ENCODE data around the gene GRAP2. TPM values are rescaled to one million over a fixed set of nuclear protein-coding genes. Genes with fewer than 3 reads are reported as not detected.

The GRAP2 gene
- total and polyA plus RNA-seq, 10 of the 15 experiments (the other 5 are each of a cell fraction or from before 2014, with no cell fraction given) = 3.3 to 79.1 (median 59.6) TPM

- TF ChIP-seq IRF4 (IDR thresholded peaks at IDR 0.05; ENCODE audit: low read depth, low read length) (0 out of 2 replicates have a peak, but pooled peaks have one; percentile 55), CEBPB (IDR thresholded peaks at IDR 0.05; ENCODE audit: borderline replicate concordance in 1 of 2, low read depth in 2 of 2, low read length in 2 of 2) (no peak), RELB (IDR thresholded peaks at IDR 0.05; ENCODE audit: low read depth) (peak; percentile 57; the same call in 1 of the 2 replicates), MEF2A (IDR thresholded peaks at IDR 0.05; ENCODE audit: insufficient read depth, low read depth, low read length) (peak; percentile 65; the same call in 1 of the 2 replicates), ZNF274 (IDR thresholded peaks at IDR 0.05; ENCODE audit: insufficient read depth, insufficient read length) (no peak), SMC3 (IDR thresholded peaks at IDR 0.05; ENCODE audit: borderline replicate concordance, low read length) (no peak), STAT3 (IDR thresholded peaks at IDR 0.05; ENCODE audit: low read depth, low read length) (no peak), NFIC (IDR thresholded peaks at IDR 0.05; ENCODE audit: low read depth, low read length) (peak; percentile 55; the same call in 1 of the 2 replicates), NBN (IDR thresholded peaks at IDR 0.05) (peak; percentile 63; the same call in 1 of the 2 replicates), ZBTB33 (IDR thresholded peaks at IDR 0.05) (no peak), RELA (IDR thresholded peaks at IDR 0.05; ENCODE audit: borderline replicate concordance, partially characterized antibody) (no peak), PBX3 (IDR thresholded peaks at IDR 0.05; ENCODE audit: insufficient replicate concordance, low read depth, low read length) (no peak), LARP7 (IDR thresholded peaks at IDR 0.05) (no peak), YBX1 (IDR thresholded peaks at IDR 0.05) (no peak), ZNF384 (IDR thresholded peaks at IDR 0.05; ENCODE audit: borderline replicate concordance, low read depth, low read length) (no peak)
- TF ChIP-seq, protein P1, sequence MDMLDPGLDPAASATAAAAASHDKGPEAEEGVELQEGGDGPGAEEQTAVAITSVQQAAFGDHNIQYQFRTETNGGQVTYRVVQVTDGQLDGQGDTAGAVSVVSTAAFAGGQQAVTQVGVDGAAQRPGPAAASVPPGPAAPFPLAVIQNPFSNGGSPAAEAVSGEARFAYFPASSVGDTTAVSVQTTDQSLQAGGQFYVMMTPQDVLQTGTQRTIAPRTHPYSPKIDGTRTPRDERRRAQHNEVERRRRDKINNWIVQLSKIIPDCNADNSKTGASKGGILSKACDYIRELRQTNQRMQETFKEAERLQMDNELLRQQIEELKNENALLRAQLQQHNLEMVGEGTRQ (IDR thresholded peaks at IDR 0.05; ENCODE audit: borderline replicate concordance, low read depth, low read length) = no peak
- TF ChIP-seq, protein P2, sequence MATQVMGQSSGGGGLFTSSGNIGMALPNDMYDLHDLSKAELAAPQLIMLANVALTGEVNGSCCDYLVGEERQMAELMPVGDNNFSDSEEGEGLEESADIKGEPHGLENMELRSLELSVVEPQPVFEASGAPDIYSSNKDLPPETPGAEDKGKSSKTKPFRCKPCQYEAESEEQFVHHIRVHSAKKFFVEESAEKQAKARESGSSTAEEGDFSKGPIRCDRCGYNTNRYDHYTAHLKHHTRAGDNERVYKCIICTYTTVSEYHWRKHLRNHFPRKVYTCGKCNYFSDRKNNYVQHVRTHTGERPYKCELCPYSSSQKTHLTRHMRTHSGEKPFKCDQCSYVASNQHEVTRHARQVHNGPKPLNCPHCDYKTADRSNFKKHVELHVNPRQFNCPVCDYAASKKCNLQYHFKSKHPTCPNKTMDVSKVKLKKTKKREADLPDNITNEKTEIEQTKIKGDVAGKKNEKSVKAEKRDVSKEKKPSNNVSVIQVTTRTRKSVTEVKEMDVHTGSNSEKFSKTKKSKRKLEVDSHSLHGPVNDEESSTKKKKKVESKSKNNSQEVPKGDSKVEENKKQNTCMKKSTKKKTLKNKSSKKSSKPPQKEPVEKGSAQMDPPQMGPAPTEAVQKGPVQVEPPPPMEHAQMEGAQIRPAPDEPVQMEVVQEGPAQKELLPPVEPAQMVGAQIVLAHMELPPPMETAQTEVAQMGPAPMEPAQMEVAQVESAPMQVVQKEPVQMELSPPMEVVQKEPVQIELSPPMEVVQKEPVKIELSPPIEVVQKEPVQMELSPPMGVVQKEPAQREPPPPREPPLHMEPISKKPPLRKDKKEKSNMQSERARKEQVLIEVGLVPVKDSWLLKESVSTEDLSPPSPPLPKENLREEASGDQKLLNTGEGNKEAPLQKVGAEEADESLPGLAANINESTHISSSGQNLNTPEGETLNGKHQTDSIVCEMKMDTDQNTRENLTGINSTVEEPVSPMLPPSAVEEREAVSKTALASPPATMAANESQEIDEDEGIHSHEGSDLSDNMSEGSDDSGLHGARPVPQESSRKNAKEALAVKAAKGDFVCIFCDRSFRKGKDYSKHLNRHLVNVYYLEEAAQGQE (IDR thresholded peaks at IDR 0.05; ENCODE audit: low read depth, low read length) = no peak
Measured at GRCh38 chr22:39900306-39901227, at the start of gene GRAP2 (continued).
